Aorta (tissue), 5 donors: ENCODE data around the gene SNURF. TPM values are rescaled to one million over a fixed set of nuclear protein-coding genes. Genes with fewer than 3 reads are reported as not detected.
"Not testable (repeated sequence)": the region's sequence is repeated elsewhere in the genome, so short reads cannot be mapped to it uniquely, and the experiment has no call there.

ENCODE experiments used
- ATAC-seq: fragments of 200-7000 bp; cut with Tn5 transposase; one replicate; pipeline ENCODE4 v1.9.1; 2022; ENCODE audit warnings: moderate library complexity; ENCODE audit not compliant: low FRiP score
- DNase-seq, 2 donors: peaks; one replicate each; pipeline ENCODE4 v3.0.0-alpha.2; 2020
- H3K27ac ChIP-seq, 2 donors: one replicate each; pipeline ENCODE4 v1.5.1; 2013; ENCODE audit warnings: low read length in 2 of 2, mild to moderate bottlenecking in 2 of 2, moderate library complexity in 2 of 2, control low read depth in 1 of 2, inconsistent platforms in 1 of 2, low read depth in 1 of 2
- H3K27me3 ChIP-seq, 2 donors: one replicate each; pipeline ENCODE4 v1.6.1; 2013; ENCODE audit warnings: control low read depth in 1 of 2, low read length in 1 of 2, mild to moderate bottlenecking in 1 of 2, moderate library complexity in 1 of 2; ENCODE audit not compliant: insufficient read depth in 2 of 2, control insufficient read depth in 1 of 2
- H3K36me3 ChIP-seq, 2 donors: one replicate each; pipeline ENCODE4 v1.6.1; 2013; ENCODE audit warnings: control low read depth in 1 of 2, low read length in 1 of 2, mild to moderate bottlenecking in 1 of 2; ENCODE audit not compliant: insufficient read depth in 2 of 2, control insufficient read depth in 1 of 2
- H3K4me1 ChIP-seq, 2 donors: one replicate each; pipeline ENCODE4 v1.6.1; 2013; ENCODE audit warnings: low read length in 2 of 2, control low read depth in 1 of 2, mild to moderate bottlenecking in 1 of 2, moderate library complexity in 1 of 2; ENCODE audit not compliant: insufficient read depth in 2 of 2, control insufficient read depth in 1 of 2
- H3K4me3 ChIP-seq, 2 donors: one replicate each; pipeline ENCODE4 v1.5.1; 2013; ENCODE audit warnings: low read length in 2 of 2, control low read depth in 1 of 2, mild to moderate bottlenecking in 1 of 2
- H3K9me3 ChIP-seq: one replicate; pipeline ENCODE4 v1.6.1; 2013; ENCODE audit warnings: mild to moderate bottlenecking, low read length; ENCODE audit not compliant: control insufficient read depth
- WGBS, 2 donors: extraction: QIAGEN DNeasy Blood & Tissue Kit; methylation state at CpG; one replicate each; pipeline ENCODE4 v1.1.7; 2013; 5-methylcytosine and 5-hydroxymethylcytosine counted together
- intact Hi-C, 2 donors: fragments of 100-400 bp; cut with DNase I; formaldehyde crosslinking; loops; one replicate each; pipeline versions ENCODE4 v1.14.2 to v1.15.0; 2022
- polyA plus RNA-seq, 2 donors: library from polyadenylated mRNA; stranded (reverse); fragments of 200-250 nt; gene quantifications; one replicate each; pipeline ENCODE4 v1.2.3, GENCODE V29; 2013
- total RNA-seq, 2 donors: library from RNA; stranded (reverse); fragmentation: NEBNext Ultra II Directional; extraction: Animal tissue kit (Norgen Biotek cat#: 25700); gene quantifications; one replicate each; pipeline ENCODE4 v1.2.1, GENCODE V29; 2021
- donor health status: healthy with polysubstance abuse.
- donor health status: Bipolar disorder and iron deficiency.
- donor health status: DM: no; HTN: no; CAD: no.
- donor health status: DM: no; HTN: no; CAD: no.
- donor health status: DM: yes; HTN: yes; CAD: no.

SNURF gene
- total and polyA plus RNA-seq, 4 donors = 5.5 to 29.8 (median 15.1) TPM

DNA sequence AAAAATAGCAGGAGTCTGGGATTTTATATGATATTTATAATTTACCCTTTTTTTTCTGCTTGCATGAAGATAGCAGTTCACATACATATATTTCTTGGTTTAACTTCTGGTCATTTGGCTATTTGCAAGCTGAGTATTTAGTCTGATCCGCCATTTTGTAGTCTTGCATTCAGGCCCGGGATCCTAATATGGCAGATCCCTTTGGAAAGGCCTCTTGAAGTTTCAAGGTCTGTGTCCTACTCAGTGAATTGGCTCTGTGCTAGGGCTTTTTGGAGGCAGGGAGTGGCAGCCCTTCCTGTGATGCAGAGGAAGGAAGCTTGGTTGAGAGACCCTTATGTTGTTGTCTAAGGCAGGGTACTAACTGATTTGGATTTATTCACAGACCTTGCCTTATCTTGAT is 2.9 kb downstream of the SNURF start:
- Histone ChIP-seq H3K36me3 (no peaks in the 10 kb centered on the region), H3K4me3 (no peak overlapping the region), H3K27me3 (no peaks in the 10 kb centered on the region), H3K4me1 (no peaks in the 10 kb centered on the region), H3K9me3 (no peaks in the 10 kb centered on the region), H3K27ac (no peak overlapping the region)
- WGBS, 2 donors = 48 to 54% methylated on average over 2 of the region's 2 CpGs
- no peak for ATAC-seq
- intact Hi-C loops = loop anchor here in 1 of 2 donors (5.0 kb wide), 1 partner anchor 100 kb away; no protein-coding TSS in a partner anchor
- DNase-seq = no peak

DNA sequence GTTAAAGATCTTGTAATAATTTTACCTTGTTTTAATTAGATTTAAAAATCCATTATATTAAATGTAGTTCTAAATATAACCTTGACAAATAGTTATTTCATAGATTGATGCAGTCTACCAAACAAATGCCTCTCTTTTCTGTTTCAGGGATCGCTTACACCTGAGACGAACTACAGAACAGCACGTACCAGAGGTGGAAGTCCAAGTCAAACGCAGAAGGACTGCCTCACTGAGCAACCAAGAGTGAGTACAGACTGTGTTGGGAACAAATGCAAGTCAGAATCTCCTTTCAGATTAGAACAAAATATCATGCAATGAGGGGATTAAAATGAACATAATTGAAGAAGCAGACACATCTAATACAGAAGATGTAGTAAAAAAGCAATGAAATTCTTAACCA is 7.2 kb downstream of the SNURF start:
- Histone ChIP-seq H3K27me3 (no peaks in the 10 kb centered on the region), H3K4me1 (peaks cover 0 to 2% of the 10 kb centered on the region in 2 donors), H3K9me3 (no peaks in the 10 kb centered on the region), H3K36me3 (peaks cover 0 to 5% of the 10 kb centered on the region in 2 donors), H3K27ac (no peak overlapping the region), H3K4me3 (no peak overlapping the region)
- DNase-seq (no peak), ATAC-seq (no peak)
- WGBS, 2 donors = 57 to 59% methylated on average over 4 of the region's 4 CpGs
- intact Hi-C loops = no loop called here

DNA sequence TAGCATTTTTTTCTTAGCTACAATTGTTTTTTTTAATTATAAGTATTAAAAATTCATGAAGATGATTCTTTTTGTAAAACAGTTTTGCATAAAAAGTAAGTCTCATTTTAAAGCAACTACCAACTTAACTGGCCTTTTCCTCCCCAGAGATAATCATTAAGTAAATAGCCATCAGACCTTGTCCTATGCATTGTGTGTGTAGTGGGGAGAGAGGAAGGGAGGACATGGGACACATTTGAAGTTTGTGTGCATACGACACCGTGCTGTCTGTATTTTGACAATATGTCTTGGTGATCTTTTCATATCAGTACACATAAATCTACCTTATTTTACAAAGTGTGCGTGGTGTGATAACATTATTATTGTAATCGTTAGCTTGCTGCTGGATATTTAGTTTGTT is 8.1 kb downstream of the SNURF start:
- 80 to 86% methylated on average over 4 of the region's 4 CpGs for WGBS, 2 donors
- ATAC-seq = no peak

DNA sequence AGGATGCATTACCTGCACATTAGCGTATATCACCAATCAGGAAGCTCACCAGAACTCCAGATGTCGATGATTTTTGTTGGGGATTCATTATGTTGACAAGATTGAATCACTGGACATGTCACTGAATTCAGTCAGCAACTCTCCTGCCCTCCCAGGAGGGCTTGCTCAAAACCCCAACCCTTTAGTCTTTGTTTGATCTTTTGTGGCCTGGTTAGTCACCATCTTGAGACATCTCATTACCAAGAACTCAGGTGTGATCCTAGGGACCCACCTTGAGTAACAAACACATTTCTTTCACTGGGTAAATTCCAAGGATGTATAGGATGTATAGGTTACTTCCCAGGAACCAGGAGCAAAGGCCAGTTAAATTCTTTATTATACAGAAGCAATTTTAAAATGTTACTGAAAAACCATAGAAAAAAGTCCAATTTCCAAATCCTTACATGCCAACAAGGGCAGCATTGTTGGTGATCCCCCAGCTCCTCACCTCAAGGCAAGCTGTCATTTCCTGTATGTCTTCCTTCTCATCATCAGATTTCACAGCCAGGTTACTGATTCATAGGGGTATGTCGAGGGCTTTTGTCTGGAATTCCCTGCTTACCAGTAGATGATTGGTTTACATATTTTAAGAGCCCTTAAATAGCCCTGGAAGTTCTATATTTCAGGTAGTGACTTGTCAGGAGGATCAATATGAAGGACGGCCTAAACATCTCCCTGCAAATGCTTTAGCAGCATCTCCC is 11.7 kb downstream of the SNURF start:
- Histone ChIP-seq H3K9me3 (no peaks in the 10 kb centered on the region), H3K27ac (no peak overlapping the region), H3K27me3 (no peaks in the 10 kb centered on the region), H3K36me3 (peaks cover 0 to 5% of the 10 kb centered on the region in 2 donors), H3K4me1 (peaks cover 0 to 2% of the 10 kb centered on the region in 2 donors), H3K4me3 (no peak overlapping the region)
- 70 to 71% methylated on average over 4 of the region's 4 CpGs for WGBS, 2 donors
- intact Hi-C loops = no loop called here
- ATAC-seq = no peak
- no peak for DNase-seq

More for the DNA sequence above, 8.1 kb downstream of the SNURF start:
- Histone ChIP-seq H3K27me3 (no peaks in the 10 kb centered on the region), H3K36me3 (peaks cover 0 to 5% of the 10 kb centered on the region in 2 donors), H3K4me3 (no peak overlapping the region), H3K27ac (no peak overlapping the region), H3K4me1 (peaks cover 0 to 2% of the 10 kb centered on the region in 2 donors), H3K9me3 (no peaks in the 10 kb centered on the region)
- no peak for DNase-seq
- intact Hi-C loops = no loop called here

DNA sequence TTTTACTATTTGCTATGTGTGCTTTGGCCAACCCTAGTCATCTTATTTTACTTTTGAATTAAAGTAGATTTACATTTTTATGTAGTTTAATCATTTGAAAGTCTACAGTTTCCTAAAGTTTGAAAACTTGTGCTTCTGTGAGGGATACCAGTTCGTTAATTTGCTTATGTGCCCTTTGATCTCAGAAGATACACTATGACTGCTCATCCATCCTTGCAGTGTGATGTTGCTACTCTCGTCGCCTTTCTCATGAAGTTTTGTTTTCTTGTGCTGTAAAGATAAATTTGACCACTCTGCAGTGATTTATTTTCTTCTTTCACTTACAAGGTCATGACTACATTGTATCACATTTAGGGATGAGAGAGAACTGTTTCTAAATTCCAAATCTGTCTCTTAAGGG is 16.3 kb downstream of the SNURF start:
- Histone ChIP-seq H3K36me3 (peaks cover 3% of the 10 kb centered on the region in 2 donors), H3K4me1 (peaks cover 0 to 2% of the 10 kb centered on the region in 2 donors), H3K27me3 (no peaks in the 10 kb centered on the region), H3K4me3 (no peak overlapping the region), H3K9me3 (peaks cover 4% of the 10 kb centered on the region), H3K27ac (no peak overlapping the region)
- WGBS, 2 donors = 71 to 72% methylated on average over 3 of the region's 3 CpGs
- ATAC-seq (no peak), DNase-seq (no peak)
- intact Hi-C loops = no loop called here

DNA sequence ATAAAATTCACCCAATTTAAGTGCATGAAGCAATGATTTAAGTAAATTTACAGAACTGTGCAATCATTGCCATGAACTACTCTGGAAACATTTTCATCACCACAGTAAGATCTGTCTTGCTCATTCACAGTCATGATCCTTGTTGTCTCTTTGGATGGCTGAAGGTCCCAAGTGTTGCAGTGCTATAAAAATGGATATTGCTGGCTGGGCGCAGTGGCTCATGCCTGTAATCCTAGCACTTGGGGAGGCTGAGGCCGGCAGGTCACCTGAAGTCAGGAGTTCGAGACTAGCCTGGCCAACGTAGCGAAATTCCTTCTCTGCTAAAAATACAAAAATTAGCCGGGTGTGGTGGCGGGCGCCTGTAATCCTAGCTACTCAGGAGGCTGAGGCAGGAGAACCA is 17.0 kb downstream of the SNURF start:
- H3K27me3 ChIP-seq = no peaks in the 10 kb centered on the region
- H3K4me1 ChIP-seq = peaks cover 0 to under 1% of the 10 kb centered on the region in 2 donors
- intact Hi-C loops = no loop called here
- DNase-seq (no peak), ATAC-seq (no peak)
- H3K27ac ChIP-seq = no peak overlapping the region
- 87 to 92% methylated on average over 8 of the region's 8 CpGs for WGBS, 2 donors
- H3K9me3 ChIP-seq = peaks cover 4% of the 10 kb centered on the region
- no peak overlapping the region for H3K4me3 ChIP-seq
- H3K36me3 ChIP-seq = peaks cover 0 to 3% of the 10 kb centered on the region in 2 donors

DNA sequence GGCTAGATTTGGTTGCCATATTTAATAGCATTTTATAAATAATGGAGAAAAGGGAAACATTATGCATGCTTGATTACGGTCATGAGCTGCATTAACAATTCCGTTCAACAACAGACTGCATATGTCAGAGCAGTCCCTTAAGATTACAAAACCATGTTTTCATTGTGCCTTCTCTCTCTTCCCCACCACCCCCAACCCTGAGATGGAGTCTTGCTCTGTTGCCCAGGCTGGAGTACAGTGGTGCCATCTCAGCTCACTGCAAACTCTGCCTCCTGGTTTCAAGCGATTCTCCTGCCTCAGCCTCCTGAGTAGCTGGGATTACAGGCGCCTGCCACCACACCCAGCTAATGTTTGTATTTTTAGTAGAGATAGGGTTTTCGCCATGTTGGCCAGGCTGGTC is 17.9 kb downstream of the SNURF start:
- ATAC-seq, H3K27me3 ChIP-seq, DNase-seq, H3K4me3 ChIP-seq, H3K36me3 ChIP-seq, intact Hi-C loops, H3K9me3 ChIP-seq, H3K27ac ChIP-seq, H3K4me1 ChIP-seq: not testable (repeated sequence)
- 88 to 92% methylated on average over 5 of the region's 5 CpGs for WGBS, 2 donors

DNA sequence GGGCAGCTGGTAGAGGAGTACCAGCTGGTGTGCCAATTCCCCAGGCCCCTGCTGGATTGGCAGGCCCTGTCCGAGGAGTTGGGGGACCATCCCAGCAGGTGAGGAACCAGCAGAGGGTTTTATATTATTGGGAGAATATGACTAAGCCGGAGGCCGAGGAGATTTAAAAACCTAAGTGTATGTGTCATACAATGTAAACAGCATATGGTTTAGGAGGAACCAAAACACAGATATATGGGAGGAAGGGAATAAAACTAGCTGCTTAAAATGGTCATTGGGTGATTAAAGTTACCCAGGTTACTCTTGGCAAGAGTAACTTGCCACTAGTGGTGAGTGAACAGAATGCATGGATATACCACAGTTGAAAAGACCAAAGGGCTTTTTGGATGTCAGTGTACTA is 22.1 kb downstream of the SNURF start:
- WGBS, 2 donors = 79 to 86% methylated on average over 3 of the region's 3 CpGs

DNA sequence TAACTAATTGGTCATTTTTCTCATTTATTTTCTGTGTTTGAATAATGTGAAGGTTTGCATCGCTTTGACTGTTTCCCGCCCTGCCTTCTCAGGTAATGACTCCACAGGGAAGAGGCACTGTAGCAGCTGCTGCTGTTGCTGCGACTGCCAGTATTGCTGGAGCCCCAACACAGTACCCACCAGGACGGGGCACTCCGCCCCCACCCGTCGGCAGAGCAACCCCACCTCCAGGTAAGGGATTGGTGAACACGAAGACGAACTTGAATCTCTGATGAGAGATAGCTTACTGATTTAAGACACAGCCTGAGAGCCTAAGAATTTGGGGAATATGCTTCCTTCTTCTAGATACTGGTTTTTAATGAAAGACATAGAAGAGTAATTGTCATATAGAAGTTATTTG is 22.9 kb downstream of the SNURF start:
- no peak overlapping the region for H3K27ac ChIP-seq
- intact Hi-C loops = no loop called here
- peaks cover 7% of the 10 kb centered on the region for H3K9me3 ChIP-seq
- no peak for ATAC-seq
- peaks cover 8% of the 10 kb centered on the region in 2 donors for H3K36me3 ChIP-seq
- H3K4me3 ChIP-seq = no peak overlapping the region
- no peak for DNase-seq
- no peaks in the 10 kb centered on the region for H3K27me3 ChIP-seq
- no peaks in the 10 kb centered on the region for H3K4me1 ChIP-seq
- WGBS, 2 donors = 88 to 89% methylated on average over 9 of the region's 9 CpGs

More for the DNA sequence above, 22.1 kb downstream of the SNURF start:
- no peaks in the 10 kb centered on the region for H3K4me1 ChIP-seq
- intact Hi-C loops = no loop called here
- no peak overlapping the region for H3K27ac ChIP-seq
- no peak for DNase-seq
- no peaks in the 10 kb centered on the region for H3K27me3 ChIP-seq
- H3K9me3 ChIP-seq = peaks cover 5% of the 10 kb centered on the region
- no peak for ATAC-seq
- peaks cover 6% of the 10 kb centered on the region in 2 donors for H3K36me3 ChIP-seq
- H3K4me3 ChIP-seq = no peak overlapping the region
